Fibroblast of the aortic adventitia (primary cell): ENCODE results near the gene MTA1. TPM values are rescaled to one million over a fixed set of nuclear protein-coding genes. Genes with fewer than 3 reads are reported as not detected.

Source experiments
- DNase-seq: peaks from one replicate; pipeline ENCODE4 v3.0.0-alpha.2; 2010; ENCODE audit warnings: low read depth
- H3K4me3 ChIP-seq: 2 replicates; pipeline ENCODE4 v1.5.1; 2011; ENCODE audit warnings: low read depth, mild to moderate bottlenecking, control low read depth, low read length, moderate library complexity
- total RNA-seq: library from RNA; depleted of rRNA; stranded (reverse); fragments of >200 nt; gene quantifications from 2 replicates; pipeline ENCODE4 v1.2.3, GENCODE V29; 2012; ENCODE audit warnings: low replicate concordance
- TF ChIP-seq, protein P1 (sequence below): IDR thresholded peaks from 2 replicates; pipeline ENCODE4 v1.5.1; 2011; ENCODE audit warnings: mild to moderate bottlenecking, low read length, control low read depth, inconsistent platforms; ENCODE audit not compliant: insufficient read depth

MTA1 gene
- total RNA-seq, 1 donor: 44.4 TPM

DNA sequence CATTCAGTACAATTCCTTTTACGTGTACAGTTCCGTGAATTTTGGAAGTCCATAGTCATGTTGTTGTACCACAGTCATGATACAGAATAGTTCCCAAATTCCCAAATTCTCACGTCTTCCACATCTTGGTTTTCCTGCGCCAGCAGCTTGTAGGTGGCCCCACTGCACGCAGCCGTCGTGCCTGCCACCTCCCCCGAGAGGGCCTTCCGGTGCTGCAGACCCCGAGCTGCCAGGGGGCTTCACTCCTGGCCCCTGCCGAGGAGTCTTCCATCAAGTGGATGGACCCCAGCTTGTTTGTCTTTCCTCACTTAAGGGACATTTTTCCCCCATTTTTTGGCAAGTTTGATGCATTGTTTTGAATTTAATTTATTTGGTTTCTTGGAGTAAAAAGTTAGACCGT, 16.8 kb downstream of the MTA1 start:
- TF ChIP-seq, protein P1, sequence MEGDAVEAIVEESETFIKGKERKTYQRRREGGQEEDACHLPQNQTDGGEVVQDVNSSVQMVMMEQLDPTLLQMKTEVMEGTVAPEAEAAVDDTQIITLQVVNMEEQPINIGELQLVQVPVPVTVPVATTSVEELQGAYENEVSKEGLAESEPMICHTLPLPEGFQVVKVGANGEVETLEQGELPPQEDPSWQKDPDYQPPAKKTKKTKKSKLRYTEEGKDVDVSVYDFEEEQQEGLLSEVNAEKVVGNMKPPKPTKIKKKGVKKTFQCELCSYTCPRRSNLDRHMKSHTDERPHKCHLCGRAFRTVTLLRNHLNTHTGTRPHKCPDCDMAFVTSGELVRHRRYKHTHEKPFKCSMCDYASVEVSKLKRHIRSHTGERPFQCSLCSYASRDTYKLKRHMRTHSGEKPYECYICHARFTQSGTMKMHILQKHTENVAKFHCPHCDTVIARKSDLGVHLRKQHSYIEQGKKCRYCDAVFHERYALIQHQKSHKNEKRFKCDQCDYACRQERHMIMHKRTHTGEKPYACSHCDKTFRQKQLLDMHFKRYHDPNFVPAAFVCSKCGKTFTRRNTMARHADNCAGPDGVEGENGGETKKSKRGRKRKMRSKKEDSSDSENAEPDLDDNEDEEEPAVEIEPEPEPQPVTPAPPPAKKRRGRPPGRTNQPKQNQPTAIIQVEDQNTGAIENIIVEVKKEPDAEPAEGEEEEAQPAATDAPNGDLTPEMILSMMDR: no peak
- DNase-seq: no peak
- no peak overlapping the region for H3K4me3 ChIP-seq

DNA sequence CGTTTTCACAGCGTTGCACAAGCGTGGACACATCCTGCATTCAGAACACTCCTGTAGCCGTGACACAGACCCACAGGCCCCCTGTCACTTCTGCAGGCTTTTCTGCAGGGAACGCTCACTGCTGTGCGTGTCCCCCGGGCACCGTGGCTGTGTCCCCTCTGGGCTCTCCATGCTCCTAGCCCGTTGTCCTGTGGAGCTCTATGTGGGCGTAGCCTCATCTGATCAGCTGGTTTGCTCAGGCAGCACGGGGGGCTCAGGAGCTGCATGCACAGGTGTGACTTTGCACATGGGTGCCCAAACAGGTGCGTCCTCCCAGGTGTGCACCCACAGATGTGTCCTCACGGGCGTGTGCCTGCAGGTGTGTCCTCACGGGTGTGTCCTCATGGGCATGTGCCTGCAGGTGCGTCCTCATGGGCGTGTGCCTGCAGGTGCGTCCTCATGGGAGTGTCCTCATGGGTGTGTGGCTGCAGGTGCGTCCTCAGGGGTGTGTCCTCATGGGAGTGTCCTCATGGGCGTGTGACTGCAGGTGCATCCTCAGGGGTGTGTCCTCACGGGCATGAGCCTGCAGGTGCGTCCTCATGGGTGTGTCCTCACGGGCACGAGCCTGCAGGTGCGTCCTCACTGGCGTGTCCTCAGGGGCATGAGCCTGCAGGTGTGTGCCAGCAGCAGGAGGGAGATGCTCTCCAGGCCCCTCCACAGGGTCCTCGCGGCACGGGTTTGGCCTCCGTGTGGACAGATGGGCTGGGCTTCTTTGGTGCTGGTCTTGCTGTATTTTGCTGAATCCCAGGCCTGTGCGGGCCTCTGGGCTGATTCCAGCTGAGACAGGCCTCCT, 17.5 kb downstream of the MTA1 start:
- no peak for DNase-seq
- H3K4me3 ChIP-seq: no peak overlapping the region
- TF ChIP-seq, protein P1: no peak

DNA sequence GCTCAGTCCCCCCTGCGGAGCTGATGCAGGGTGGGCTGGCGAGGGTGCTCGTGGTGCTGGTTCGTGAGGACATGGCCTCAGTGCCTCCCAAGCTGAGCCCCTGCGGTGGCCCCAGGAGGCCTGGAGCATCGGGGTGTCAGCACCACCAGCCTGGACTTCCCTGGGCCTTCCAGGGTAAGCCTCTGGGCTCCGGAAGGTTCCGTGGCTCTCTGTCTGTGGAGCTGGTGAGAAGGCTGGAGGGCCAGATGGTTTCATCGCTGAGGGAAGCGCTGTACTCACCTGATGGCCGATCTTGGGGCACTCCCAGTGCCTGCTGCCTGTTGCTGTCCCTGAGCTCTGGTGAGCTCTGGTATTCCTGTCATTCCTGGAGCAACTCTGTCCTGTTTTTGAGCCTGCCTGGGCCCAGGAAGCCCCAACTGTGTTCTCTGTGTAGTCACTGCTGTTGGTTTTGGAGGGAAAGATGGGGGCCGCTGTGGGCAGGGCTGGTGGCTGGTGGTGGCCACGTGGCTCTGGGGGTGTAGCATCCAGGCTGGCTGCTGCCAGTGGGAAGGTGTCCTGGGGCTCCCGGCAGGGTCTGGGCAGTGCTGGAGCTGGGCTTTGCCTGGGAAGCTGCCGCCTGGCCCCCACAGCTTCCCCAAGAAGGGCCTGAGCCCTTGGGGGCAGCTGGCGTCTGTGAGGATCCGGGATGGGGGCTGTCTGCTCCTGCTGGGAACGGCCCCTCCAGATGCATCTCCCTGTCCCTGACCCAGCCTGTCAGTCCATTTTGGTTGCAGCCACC, 18.3 kb downstream of the MTA1 start:
- DNase-seq: no peak
- TF ChIP-seq, protein P1: no peak
- no peak overlapping the region for H3K4me3 ChIP-seq

DNA sequence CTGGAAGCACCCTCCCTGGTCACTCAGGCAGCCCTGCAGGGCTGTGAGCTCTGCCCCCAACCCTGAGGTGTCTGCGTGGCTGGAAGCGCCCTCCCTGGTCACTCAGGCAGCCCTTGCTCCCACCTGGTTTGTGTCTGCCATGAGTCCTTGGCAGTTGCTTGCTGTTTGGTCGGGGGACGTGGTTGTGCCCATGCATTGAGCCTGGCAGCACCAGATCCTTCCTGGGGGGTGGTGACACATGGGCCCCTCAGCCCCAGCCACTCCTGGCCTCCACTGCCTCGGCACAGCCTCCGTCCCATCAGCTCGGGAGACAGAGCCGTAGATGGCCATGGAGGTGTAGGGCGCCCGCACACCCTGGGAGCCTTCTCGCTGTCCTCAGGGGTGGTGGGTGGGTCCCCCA, 19.6 kb downstream of the MTA1 start:
- no peak for DNase-seq

DNA sequence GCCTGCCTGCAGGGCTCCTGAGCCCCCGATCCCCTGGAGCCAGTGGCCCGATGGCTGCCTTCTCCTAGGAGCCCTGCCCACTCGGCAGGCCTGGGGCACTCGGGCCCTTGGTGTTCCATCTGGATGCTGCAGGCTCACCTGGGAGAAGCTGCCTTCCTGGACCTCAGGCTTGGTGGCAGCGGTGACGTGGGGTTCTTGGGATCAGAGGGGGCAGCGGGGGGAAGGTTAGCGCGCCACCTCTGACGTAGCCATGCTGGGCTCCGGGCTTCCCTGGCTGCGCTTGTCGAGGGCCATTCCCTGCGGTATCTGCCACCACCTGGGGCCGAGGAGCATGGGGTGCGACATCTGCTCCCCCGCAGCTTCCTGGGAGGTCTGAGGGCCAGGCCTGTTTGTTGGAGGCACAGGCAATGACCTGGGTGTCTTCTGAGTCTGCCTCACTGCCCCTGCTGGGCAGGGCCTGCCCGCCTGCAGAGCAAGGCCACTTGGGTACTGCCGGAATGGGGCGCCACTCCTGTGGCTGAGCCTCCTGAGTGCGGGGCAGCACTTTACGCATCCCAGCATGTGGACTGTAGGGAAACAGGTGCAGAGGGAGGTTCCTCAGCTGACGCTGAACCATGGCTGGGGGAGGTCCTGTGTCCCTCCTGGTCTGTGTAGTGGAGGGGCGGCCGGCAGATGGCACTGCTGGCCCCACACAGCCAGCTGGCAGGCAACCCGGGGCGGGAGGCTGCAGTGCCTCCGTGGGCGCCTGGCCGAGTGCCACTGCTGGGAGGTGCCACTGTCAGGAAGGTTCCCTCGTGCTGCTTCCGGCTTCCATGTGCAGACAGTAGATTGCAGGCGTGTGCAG, 20.3 kb downstream of the MTA1 start:
- H3K4me3 ChIP-seq: no peak overlapping the region
- no peak for DNase-seq
- TF ChIP-seq, protein P1: no peak

More for the DNA sequence above, 19.6 kb downstream of the MTA1 start:
- TF ChIP-seq, protein P1: no peak
- H3K4me3 ChIP-seq: no peak overlapping the region

DNA sequence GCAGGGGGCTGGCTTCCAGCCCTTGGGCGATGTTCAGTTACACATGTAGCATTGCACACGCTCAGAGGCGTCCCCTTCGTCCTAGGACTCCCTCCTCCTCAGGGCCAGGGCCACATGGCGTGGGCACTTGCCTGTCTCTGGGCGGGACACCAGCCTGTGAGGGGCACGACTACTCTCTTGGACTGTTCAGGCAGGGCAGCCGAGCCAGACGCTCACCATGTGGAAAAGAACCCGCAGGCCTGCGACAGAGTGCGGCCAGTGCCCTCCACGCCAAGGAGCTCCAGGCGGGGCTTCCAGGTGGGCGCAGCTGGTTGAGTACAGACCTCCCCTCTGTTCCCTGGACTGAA, 20.9 kb downstream of the MTA1 start:
- DNase-seq: no peak
- TF ChIP-seq, protein P1: no peak
- no peak overlapping the region for H3K4me3 ChIP-seq
